RWPE1 (cell line): ENCODE data around the gene FREY1.
A peak's percentile ranks its signal among the peaks of the same experiment; 100 is the strongest.

Experiments
- CTCF ChIA-PET: fragments of 350-600 bp; sonication (Branson Sonifier 250); formaldehyde crosslinking; extraction: SDS; loops from one replicate; lab custom pipeline; 2021; lab: Yijun Ruan, JAX
- POLR2A ChIA-PET: fragments of 400-600 bp; formaldehyde crosslinking; extraction: SDS; loops from one replicate; lab custom pipeline; 2020; ENCODE audit warnings: antibody characterized with exemption; ENCODE audit not compliant: low non-redundant PET; lab: Yijun Ruan, JAX
- DNase-seq: peaks from one replicate; pipeline ENCODE4 v3.0.0; 2012; ENCODE audit warnings: low spot score
- H3K27ac ChIP-seq: fragments of 450-650 bp; 2 replicates; pipeline ENCODE4 v1.5.1; 2017
- TF ChIP-seq, protein P1 (sequence below): fragments of 450-650 bp; conservative IDR thresholded peaks from 2 replicates; pipeline ENCODE4 v1.5.1; 2017; ENCODE audit warnings: low read depth, mild to moderate bottlenecking

FREY1 gene, protein sequence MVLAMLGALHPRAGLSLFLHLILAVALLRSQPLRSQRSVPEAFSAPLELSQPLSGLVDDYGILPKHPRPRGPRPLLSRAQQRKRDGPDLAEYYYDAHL

DNA sequence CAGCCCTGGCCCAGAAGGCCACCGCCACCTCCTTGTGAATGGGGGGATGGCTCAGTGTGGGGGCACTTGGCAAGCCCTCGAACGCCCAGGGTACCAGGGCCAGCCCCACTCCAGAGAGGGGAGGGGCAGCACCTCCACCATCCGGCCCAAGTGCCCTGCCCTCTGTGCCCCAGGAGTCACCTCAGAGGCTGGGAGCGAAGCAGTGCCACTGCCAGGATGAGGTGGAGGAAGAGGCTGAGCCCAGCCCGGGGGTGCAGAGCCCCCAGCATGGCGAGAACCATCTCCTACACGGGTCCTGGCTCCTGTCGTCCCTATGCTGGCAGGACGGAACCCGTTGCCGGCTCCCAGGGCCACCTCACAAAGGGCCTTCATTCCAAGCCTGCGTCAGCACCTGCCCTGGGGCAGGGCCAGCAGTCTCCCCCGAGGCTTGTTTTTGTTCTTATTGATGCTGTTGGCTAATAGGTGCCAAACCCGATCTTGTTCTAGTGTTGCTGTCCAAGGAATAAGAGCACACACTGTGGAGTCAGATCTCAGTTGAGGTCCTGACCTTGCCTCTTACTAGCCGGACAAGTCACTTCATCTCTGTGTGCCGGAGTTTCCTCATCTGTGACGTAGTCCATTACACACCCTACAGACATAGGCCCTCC, at the start of gene FREY1:
Gene FREY1, minus strand, starts transcription at position 307 of the 647 bp plus-strand sequence. Its CDS starts 26 bp downstream, at position 281.
- ChIA-PET POLR2A (no interaction called here), CTCF (no interaction called here)
- peak within 1 kb of the TSS; percentile 33 for H3K27ac ChIP-seq
- TF ChIP-seq, protein P1, sequence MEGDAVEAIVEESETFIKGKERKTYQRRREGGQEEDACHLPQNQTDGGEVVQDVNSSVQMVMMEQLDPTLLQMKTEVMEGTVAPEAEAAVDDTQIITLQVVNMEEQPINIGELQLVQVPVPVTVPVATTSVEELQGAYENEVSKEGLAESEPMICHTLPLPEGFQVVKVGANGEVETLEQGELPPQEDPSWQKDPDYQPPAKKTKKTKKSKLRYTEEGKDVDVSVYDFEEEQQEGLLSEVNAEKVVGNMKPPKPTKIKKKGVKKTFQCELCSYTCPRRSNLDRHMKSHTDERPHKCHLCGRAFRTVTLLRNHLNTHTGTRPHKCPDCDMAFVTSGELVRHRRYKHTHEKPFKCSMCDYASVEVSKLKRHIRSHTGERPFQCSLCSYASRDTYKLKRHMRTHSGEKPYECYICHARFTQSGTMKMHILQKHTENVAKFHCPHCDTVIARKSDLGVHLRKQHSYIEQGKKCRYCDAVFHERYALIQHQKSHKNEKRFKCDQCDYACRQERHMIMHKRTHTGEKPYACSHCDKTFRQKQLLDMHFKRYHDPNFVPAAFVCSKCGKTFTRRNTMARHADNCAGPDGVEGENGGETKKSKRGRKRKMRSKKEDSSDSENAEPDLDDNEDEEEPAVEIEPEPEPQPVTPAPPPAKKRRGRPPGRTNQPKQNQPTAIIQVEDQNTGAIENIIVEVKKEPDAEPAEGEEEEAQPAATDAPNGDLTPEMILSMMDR = no peak
- DNase-seq = no peak

DNA sequence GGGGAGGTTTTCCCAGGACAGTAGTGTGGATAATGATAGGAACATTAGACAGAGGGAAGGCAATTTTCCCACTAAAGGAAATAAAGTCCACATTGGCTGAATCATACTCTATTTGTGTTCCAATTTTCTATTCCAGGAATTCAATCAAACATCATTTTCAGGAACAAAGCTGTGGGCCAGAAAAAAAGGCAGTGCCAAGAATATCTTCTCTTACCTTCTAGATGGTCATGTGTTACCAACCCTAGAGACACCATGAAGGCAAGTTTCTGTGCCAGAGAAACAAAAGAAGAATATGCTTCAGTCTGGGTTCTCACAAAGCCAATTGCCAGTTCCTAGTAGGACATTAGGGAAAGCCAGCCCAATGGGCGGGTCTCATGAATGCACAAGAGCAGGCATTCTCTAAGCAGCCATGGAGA, 42.9 kb upstream of the FREY1 start:
- H3K27ac ChIP-seq = no peak overlapping the region
- CTCF ChIA-PET = no interaction called here
- POLR2A ChIA-PET = no interaction called here
- no peak for DNase-seq
- TF ChIP-seq, protein P1 = no peak

DNA sequence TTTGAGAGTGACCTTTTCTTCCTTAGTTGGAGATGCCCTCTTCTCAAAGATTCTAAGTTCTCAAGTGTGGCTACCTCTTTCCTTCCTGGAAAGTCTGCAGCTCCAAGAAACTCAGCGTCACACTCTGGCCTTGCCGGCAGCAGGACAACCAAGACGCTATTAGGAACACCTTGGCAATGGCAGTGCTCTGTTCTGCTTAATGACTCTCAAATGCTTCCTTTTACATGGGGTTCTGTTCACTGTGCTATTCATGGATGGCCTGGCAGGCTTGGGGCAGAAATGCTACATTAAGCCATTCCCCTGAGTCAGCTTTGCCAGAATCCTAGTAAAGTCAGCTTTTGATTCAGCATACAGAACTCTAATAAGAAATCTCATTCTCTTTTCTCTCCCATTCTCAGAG, 41.3 kb upstream of the FREY1 start:
- CTCF ChIA-PET = interaction anchor here (0.6 to 1.6 kb wide), 4 partner anchors 17 to 293 kb away, joined by 3 to 7 read pairs (median 4); no protein-coding TSS in a partner anchor
- no peak overlapping the region for H3K27ac ChIP-seq
- POLR2A ChIA-PET = no interaction called here
- TF ChIP-seq, protein P1 = no peak
- no peak for DNase-seq

DNA sequence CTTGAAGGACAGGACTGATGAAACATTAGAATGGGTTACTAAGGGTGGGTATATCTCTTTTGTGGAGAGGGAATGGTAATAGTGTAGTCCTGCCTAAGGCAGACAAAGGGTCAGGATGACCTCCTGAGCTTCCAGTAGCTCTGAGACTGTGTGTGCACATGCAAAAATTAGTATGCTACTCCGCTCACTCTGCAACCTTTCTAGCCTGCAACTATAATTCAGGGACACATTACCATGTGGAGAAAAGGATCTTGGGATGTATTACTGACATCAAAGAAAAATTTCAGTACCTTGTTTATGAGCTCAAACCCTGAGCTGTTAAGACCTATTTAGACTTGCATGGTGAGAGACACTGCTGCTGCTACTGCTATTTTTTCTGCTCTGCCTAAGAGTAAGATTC, 40.8 kb upstream of the FREY1 start:
- POLR2A ChIA-PET = no interaction called here
- CTCF ChIA-PET = interaction anchor here (0.7 to 1.6 kb wide), 3 partner anchors 17 to 293 kb away, joined by 3 to 7 read pairs (median 3); no protein-coding TSS in a partner anchor

DNA sequence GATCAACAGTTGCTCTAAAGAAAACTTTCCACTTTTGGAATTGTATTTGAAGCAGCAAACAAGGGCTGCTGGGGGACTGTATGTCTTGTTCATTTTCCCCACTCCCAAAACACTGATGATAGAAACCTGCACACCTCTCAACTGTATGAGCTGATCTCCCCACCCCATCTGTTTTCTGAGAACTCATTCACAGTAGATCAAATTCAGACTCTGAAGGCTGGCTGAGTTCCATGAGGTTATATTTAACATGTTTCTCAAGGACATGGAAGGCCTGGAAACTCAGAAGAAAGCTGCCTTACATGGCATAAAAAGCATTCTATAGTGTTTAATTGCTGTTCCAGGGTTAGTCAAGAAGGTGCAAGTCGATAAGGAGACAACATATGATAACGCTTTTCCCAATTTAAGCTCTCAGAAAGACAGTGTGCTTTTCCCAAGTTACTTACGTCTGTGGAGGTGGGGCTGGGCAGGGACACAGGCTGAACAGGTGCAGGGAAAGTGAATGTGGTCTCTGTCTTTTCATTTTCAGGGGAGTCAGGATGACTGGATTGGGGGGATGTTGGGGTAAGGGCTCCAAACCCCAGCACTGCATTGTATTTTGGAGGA, 38.4 kb upstream of the FREY1 start:
- no peak overlapping the region for H3K27ac ChIP-seq
- TF ChIP-seq, protein P1 = no peak
- DNase-seq = no peak
- CTCF ChIA-PET = no interaction called here
- POLR2A ChIA-PET = no interaction called here

More for the DNA sequence above, 40.8 kb upstream of the FREY1 start:
- TF ChIP-seq, protein P1 = no peak
- DNase-seq = no peak
- H3K27ac ChIP-seq = no peak overlapping the region

DNA sequence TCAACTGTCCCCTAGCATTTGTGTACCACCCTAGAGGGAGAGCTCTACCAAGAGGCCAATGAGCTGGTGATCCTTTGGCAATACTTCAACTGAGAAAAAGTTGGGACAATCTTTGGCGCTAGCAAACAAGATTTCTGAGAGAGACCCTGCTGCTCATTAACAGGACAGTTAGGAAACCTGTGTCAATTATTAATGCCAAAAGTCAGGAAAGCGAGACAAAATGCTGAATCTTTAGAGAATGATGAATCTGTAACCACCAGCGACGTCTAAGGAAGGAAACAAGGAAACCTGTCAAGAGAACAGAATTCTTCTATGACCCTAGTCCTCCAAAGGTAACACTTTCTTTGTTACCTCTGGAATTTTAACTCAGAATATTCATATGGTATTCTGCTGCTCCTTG, 35.3 kb upstream of the FREY1 start:
- no peak overlapping the region for H3K27ac ChIP-seq
- no peak for DNase-seq
- CTCF ChIA-PET = interaction anchor here (0.6 kb wide), 1 partner anchor 1166 kb away, joined by 3 read pairs; no protein-coding TSS in a partner anchor
- TF ChIP-seq, protein P1 = no peak
- POLR2A ChIA-PET = no interaction called here
